K562 (cell line): ENCODE results near the gene ITPR1. TPM values are rescaled to one million over a fixed set of nuclear protein-coding genes. Genes with fewer than 3 reads are reported as not detected.

Source experiments
- ATAC-seq: fragments of 200-7000 bp; cut with Tn5 transposase; 3 replicates; pipeline ENCODE4 v1.9.1; 2020; ENCODE audit warnings: moderate library complexity
- BruUV-seq: library from RNA; stranded (reverse); fragments of 400-500 nt; replicated peaks from 2 replicates; lab custom pipeline; 2021; lab: Mats Ljungman, UMichigan
- CTCF ChIA-PET: fragments of 300-600 bp; formaldehyde crosslinking; extraction: SDS; loops from one replicate; lab custom pipeline; 2021; ENCODE audit warnings: low intra/inter-chr PET ratio; lab: Yijun Ruan, JAX
- POLR2A ChIA-PET: fragments of 300-600, 350-650 bp; sonication (Branson Sonifier 250); formaldehyde crosslinking; extraction: SDS; loops from one replicate; lab custom pipeline; 2021; ENCODE audit warnings: antibody characterized with exemption, inconsistent platforms; lab: Yijun Ruan, JAX
- DNase-seq, 4 experiments: peaks; one replicate each; pipeline versions ENCODE4 v3.0.0 to v3.0.0-alpha.2; 2011 to 2018; ENCODE audit warnings: low spot score in 3 of 4, mixed read lengths in 3 of 4; ENCODE audit errors: extremely low read depth in 1 of 4
- FAIRE-seq: peaks from 2 replicates; lab custom pipeline; 2011; peaks lifted over from hg19 to GRCh38; lab: Jason Lieb, UNC
- H2AFZ ChIP-seq: 2 replicates; pipeline ENCODE4 v1.6.0; 2011; ENCODE audit warnings: low read depth, low read length, control low read depth, inconsistent platforms
- H3K27ac ChIP-seq: fragments of 200-600 bp; 3 replicates; pipeline ENCODE4 v1.8.0; 2011; ENCODE audit warnings: low read depth, mild to moderate bottlenecking, control low read depth, inconsistent platforms, low read length, moderate library complexity, mixed read lengths; ENCODE audit errors: extremely low read depth
- H3K27me3 ChIP-seq, 2 experiments: fragments of 300-600 bp in 1 of 2; 2 replicates in 1 of 2; 3 replicates in 1 of 2; pipeline versions ENCODE4 v1.6.0 to v1.8.0; 2011; ENCODE audit warnings: inconsistent platforms in 2 of 2, low read length in 2 of 2, mild to moderate bottlenecking in 1 of 2, mixed read lengths in 1 of 2, moderate library complexity in 1 of 2; ENCODE audit not compliant: control insufficient read depth in 2 of 2, insufficient read depth in 2 of 2
- H3K36me3 ChIP-seq: fragments of 300-600 bp; 3 replicates; pipeline ENCODE4 v1.8.0; 2011; ENCODE audit warnings: mild to moderate bottlenecking, low read length, inconsistent platforms; ENCODE audit not compliant: control insufficient read depth, insufficient read depth
- H3K4me1 ChIP-seq, 2 experiments: fragments of 200-600 bp in 1 of 2; replicated peaks in 1 of 2; 2 replicates in 1 of 2; 3 replicates in 1 of 2; pipeline versions ENCODE4 v1.5.1 to v1.8.0; 2011; ENCODE audit warnings: inconsistent platforms in 2 of 2, low read length in 2 of 2, mild to moderate bottlenecking in 1 of 2, mixed read lengths in 1 of 2, moderate library complexity in 1 of 2; ENCODE audit not compliant: control insufficient read depth in 2 of 2, insufficient read depth in 2 of 2
- H3K4me2 ChIP-seq: 2 replicates; pipeline ENCODE4 v1.6.1; 2011; ENCODE audit warnings: low read length, control low read depth, inconsistent platforms, mixed read lengths; ENCODE audit not compliant: insufficient read depth
- H3K4me3 ChIP-seq: fragments of 200-600 bp; sonication (generic), shearing (Covaris generic); 2 replicates; pipeline ENCODE4 v1.5.1; 2016; ENCODE audit warnings: control low read depth, inconsistent platforms
- H3K79me2 ChIP-seq: fragments of 200-600 bp; 3 replicates; pipeline ENCODE4 v1.8.0; 2011; ENCODE audit warnings: low read length, inconsistent platforms; ENCODE audit not compliant: control insufficient read depth, insufficient read depth
- H3K9ac ChIP-seq, 2 experiments: 2 replicates each; pipeline versions ENCODE4 v1.6.0 to v1.6.1; 2011; ENCODE audit warnings: low read depth in 2 of 2, low read length in 2 of 2, control low read depth in 1 of 2, inconsistent platforms in 1 of 2, mild to moderate bottlenecking in 1 of 2, mixed read lengths in 1 of 2; ENCODE audit not compliant: insufficient read depth in 1 of 2
- H3K9me1 ChIP-seq: one replicate; pipeline ENCODE4 v1.6.0; 2011; ENCODE audit warnings: inconsistent platforms, mild to moderate bottlenecking, low read length, moderate library complexity; ENCODE audit not compliant: control insufficient read depth, insufficient read depth
- H3K9me3 ChIP-seq: replicated peaks from 2 replicates; pipeline ENCODE4 v1.5.1; 2011; ENCODE audit warnings: low read depth, low read length, inconsistent platforms; ENCODE audit not compliant: control insufficient read depth, insufficient read depth
- H4K20me1 ChIP-seq: replicated peaks from 2 replicates; pipeline ENCODE4 v1.6.1; 2011; ENCODE audit warnings: low read length, inconsistent platforms, mixed read lengths; ENCODE audit not compliant: control insufficient read depth, insufficient read depth
- CC2D1A ChIP-seq: fragments of 450-650 bp; IDR thresholded peaks from 2 replicates; pipeline ENCODE4 v1.6.1; 2017; ENCODE audit warnings: mild to moderate bottlenecking
- DNMT1 ChIP-seq: fragments of 450-650 bp; IDR thresholded peaks from 2 replicates; pipeline ENCODE4 v1.6.1; 2016; ENCODE audit warnings: antibody characterized with exemption, mild to moderate bottlenecking
- KHSRP ChIP-seq: fragments of 450-650 bp; IDR thresholded peaks from 2 replicates; pipeline ENCODE4 v1.6.1; 2017
- NELFE ChIP-seq: IDR thresholded peaks from 2 replicates; pipeline ENCODE4 v1.6.1; 2011; ENCODE audit warnings: mild to moderate bottlenecking; ENCODE audit not compliant: insufficient read depth, insufficient read length
- NR2C1 ChIP-seq, 2 experiments: fragments of 450-650 bp; IDR thresholded peaks; 2 replicates each; pipeline ENCODE4 v1.6.1; 2017; ENCODE audit warnings: mild to moderate bottlenecking in 2 of 2, antibody characterized with exemption in 1 of 2, inconsistent platforms in 1 of 2, missing compliant biosample characterization in 1 of 2, missing genetic modification characterization in 1 of 2
- POLR2A ChIP-seq: fragments of 450-650 bp; conservative IDR thresholded peaks from 2 replicates; pipeline ENCODE4 v1.6.1; 2016
- WGBS: fragments of 100-300 bp; shearing (Covaris generic); methylation state at CpG from one replicate; pipeline ENCODE4 v1.1.6; 2016; ENCODE audit warnings: low coverage, mixed read lengths; ENCODE audit not compliant: insufficient coverage; ENCODE audit errors: missing lambda C conversion rate; 5-methylcytosine and 5-hydroxymethylcytosine counted together
- in situ Hi-C: fragments of 300-500 bp; cut with MboI; formaldehyde crosslinking; loops from 4 replicates; pipeline ENCODE4 v1.15.0; 2018; ENCODE audit warnings: inconsistent platforms, mixed read lengths
- intact Hi-C: fragments of 100-400 bp; cut with micrococcal nuclease; formaldehyde crosslinking; loops from 2 replicates; pipeline ENCODE4 v1.14.2; 2022
- polyA plus RNA-seq, 8 experiments: library from polyadenylated mRNA; depleted of rRNA in 4 of 8; stranded (reverse) in 5 of 8; unstranded in 3 of 8; fragments of >200 nt; fragmentation: Nextera tagmentation in 2 of 8; fragmentation: Illumina TruSeq in 1 of 8; extraction: Ambion mirVana in 2 of 8; extraction: Trizol in 1 of 8; gene quantifications; 2 replicates each; pipeline versions ENCODE4 v1.2.1 to v1.2.3, GENCODE V29; 2011 to 2014; ENCODE audit warnings: inconsistent platforms in 1 of 8, missing spikeins in 1 of 8
- total RNA-seq, 7 experiments: library from RNA; depleted of rRNA in 6 of 7; stranded (reverse); fragments of >200 nt in 6 of 7; fragmentation: Illumina TruSeq in 2 of 7; extraction: Trizol in 2 of 7; gene quantifications; 2 replicates each; pipeline versions ENCODE4 v1.2.1 to v1.2.3, GENCODE V29; 2011 to 2021; ENCODE audit warnings: low replicate concordance in 1 of 7
- TF ChIP-seq, protein P1 (sequence below), 2 experiments: fragments of 450-650 bp; IDR thresholded peaks; 2 replicates each; pipeline ENCODE4 v1.6.1; 2016; ENCODE audit warnings: mild to moderate bottlenecking in 2 of 2, borderline replicate concordance in 1 of 2, low read depth in 1 of 2, moderate library complexity in 1 of 2
- TF ChIP-seq, protein P2 (sequence below): fragments of 200-800 bp; sonication (Bioruptor generic); IDR thresholded peaks from 2 replicates; pipeline ENCODE4 v1.6.1; 2017; ENCODE audit warnings: missing genetic modification characterization, missing compliant biosample characterization

The ITPR1 gene
- total and polyA plus RNA-seq, 9 of the 15 experiments (the other 6 are each of a cell fraction or from before 2014, with no cell fraction given), result 22.4 to 40.0 (median 27.4) TPM

DNA sequence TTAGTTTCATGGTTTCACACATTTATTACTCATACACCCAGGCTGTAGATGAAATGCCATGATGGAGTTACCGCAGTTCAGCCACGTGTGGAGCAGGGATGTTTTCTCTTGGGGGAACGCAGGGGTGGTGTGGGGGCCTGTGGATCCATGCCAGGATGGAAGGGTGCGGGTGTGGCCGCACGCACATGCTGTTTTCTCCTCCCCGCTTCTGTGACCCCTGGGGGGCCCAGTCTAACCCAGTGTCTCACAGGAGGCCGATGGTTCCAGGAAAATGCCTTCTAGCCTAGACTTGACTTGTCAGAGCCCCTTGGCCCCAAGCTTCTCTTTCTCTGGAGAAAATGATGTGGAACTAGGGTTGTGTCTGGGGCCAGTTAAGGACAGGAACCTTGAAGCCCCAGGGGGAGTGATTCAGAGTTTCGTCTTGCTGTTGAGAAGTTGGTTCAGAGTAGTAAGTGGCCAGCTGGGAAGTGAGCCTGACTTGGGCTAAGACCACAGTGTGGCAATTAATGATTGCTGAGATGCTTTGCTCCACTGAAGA, 245.7 kb downstream of the ITPR1 start (continued):
- no peak for TF ChIP-seq NR2C1 (IDR thresholded peaks at IDR 0.05)
- TF ChIP-seq NR2C1 (tag; IDR thresholded peaks at IDR 0.05), result peak; percentile 80
- TF ChIP-seq, all 486 proteins: peak for 58

DNA sequence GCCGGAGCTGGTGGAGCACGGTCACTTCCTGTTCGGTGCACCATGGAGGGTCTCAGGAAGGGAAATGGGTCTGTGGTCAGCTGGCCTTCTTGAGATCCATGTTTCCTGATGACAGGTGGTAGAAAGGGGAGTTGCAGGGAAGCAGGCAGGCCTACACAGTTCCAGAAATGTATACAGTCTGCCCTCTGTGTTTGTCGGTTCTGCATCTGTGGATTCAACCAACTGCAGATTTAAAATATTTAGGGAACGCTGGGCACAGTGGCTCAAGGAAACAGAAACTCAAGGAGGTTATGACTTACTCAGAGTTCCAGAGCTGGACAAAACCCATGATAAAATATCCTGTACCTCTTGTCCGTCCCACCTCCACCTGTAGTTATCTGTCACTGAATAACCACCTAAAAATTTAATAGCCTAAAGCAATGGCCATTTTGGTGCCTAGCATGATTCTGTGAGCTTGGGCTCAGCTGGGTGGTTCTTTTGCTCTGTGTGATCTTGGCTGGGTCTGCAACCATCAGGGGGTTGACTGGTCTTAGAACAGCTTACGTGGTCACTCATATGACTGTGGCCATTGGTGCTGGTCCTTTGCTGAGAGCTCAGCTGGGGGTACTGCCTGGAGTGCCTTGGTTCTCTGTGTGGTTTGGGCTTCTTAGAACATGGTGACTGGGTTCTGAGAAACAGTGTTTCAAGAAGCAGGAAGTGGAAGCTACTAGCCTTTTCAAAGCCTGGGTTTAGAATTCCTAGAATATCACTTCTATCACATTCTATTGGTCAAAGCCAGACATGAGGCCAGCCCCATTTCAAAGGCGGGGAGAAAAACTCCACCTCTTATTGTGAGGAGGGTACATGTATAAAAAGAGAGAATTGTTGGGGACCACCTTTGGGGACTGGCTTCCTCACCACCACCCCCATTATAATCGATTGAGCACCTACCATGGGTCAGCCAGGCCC, 246.4 kb downstream of the ITPR1 start:
- intact Hi-C loops (loop anchor here (1.0 to 5.0 kb wide), 5 partner anchors 17 to 239 kb away; no protein-coding TSS in a partner anchor), in situ Hi-C loops (no loop called here)
- FAIRE-seq (peak; percentile 95), ATAC-seq (peak; percentile 76), DNase-seq (peak; percentile 35 to 95 (median 64))
- no peaks in the 10 kb centered on the region for H3K27me3 ChIP-seq
- BruUV-seq, result TSS peak; percentile 89
- H3K36me3 ChIP-seq, result peaks cover 5% of the 10 kb centered on the region; the same call in 2 of the 3 replicates
- H3K4me1 ChIP-seq, result peaks cover 42 to 68% of the 10 kb centered on the region in 2 experiments
- peak overlapping the region; percentile 89 for H3K27ac ChIP-seq
- no peaks in the 10 kb centered on the region for H3K79me2 ChIP-seq
- peak overlapping the region; percentile 65 for H3K4me2 ChIP-seq
- POLR2A ChIA-PET, result interaction anchor here (0.6 to 2.2 kb wide), 12 partner anchors 9 to 327 kb away, joined by 3 to 8 read pairs (median 4); no protein-coding TSS in a partner anchor
- WGBS, result 23% methylated on average over 9 of the region's 9 CpGs
- H4K20me1 ChIP-seq, result no peaks in the 10 kb centered on the region
- H3K9me3 ChIP-seq, result no peaks in the 10 kb centered on the region
- no peaks in the 10 kb centered on the region for H3K9me1 ChIP-seq
- H2AFZ ChIP-seq, result peak overlapping the region; percentile 70
- peak overlapping the region; percentile 52 to 58; a peak in 3 of 4 replicates for H3K9ac ChIP-seq
- CTCF ChIA-PET, result no interaction called here
- no peak overlapping the region for H3K4me3 ChIP-seq
- TF ChIP-seq, protein P1, sequence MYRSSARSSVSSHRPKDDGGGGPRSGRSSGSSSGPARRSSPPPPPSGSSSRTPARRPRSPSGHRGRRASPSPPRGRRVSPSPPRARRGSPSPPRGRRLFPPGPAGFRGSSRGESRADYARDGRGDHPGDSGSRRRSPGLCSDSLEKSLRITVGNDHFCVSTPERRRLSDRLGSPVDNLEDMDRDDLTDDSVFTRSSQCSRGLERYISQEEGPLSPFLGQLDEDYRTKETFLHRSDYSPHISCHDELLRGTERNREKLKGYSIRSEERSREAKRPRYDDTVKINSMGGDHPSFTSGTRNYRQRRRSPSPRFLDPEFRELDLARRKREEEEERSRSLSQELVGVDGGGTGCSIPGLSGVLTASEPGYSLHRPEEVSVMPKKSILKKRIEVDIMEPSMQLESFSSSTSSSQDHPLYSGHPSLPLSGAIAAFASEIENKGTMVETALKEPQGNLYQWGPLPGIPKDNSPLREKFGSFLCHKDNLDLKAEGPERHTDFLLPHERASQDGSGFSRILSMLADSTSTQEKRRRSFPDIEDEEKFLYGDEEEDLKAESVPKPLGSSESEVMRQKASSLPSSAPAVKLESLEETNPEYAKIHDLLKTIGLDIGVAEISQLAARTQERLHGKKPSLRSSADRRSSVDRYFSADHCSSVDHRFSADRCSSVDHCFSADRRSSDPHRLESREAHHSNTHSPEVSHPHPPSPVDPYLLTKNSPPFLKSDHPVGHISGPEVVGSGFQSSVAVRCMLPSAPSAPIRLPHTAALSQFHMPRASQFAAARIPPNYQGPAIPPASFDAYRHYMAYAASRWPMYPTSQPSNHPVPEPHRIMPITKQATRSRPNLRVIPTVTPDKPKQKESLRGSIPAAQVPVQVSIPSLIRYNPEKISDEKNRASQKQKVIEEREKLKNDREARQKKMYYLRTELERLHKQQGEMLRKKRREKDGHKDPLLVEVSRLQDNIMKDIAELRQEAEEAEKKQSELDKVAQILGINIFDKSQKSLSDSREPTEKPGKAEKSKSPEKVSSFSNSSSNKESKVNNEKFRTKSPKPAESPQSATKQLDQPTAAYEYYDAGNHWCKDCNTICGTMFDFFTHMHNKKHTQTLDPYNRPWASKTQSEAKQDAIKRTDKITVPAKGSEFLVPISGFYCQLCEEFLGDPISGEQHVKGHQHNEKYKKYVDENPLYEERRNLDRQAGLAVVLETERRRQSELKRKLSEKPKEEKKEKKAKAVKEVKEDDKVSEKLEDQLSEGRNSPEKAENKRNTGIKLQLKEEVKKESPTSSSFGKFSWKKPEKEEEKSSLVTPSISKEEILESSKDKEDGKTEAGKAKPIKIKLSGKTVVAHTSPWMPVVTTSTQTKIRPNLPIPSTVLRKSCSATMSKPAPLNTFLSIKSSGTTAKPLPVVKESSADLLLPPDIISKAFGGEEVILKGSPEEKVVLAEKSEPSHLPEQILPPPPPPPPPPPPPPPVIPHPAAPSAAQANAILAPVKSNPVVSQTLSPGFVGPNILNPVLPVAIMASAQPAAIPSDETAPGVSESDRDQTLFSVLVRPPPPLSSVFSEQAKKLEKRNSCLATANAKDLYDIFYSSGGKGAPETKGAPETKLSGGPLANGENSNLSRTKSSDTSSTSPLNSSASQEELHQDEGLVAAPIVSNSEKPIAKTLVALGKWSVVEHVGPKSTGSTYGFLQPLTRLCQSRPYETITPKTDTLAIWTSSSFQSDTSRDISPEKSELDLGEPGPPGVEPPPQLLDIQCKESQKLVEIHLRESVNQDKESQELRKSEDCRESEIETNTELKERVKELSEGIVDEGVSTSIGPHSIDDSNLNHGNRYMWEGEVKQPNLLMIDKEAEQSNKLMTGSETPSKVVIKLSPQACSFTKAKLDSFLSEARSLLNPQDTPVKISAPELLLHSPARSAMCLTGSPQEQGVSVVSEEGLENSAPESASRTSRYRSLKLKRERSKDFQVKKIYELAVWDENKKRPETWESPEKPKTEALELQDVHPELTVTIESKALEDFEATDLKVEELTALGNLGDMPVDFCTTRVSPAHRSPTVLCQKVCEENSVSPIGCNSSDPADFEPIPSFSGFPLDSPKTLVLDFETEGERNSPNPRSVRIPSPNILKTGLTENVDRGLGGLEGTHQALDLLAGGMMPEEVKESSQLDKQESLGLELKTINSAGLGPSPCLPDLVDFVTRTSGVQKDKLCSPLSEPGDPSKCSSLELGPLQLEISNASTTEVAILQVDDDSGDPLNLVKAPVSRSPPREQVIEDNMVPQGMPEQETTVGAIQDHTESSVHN (IDR thresholded peaks at IDR 0.05; ENCODE audit: borderline replicate concordance in 1 of 2, low read depth in 1 of 2), result peak in 1 of 2 experiments; percentile 28; a peak in 1 of 4 replicates
- TF ChIP-seq CC2D1A (peak; percentile 100), POLR2A (peak; percentile 72), NELFE (no peak), KHSRP (no peak), DNMT1 (0 out of 2 replicates have a peak, but pooled peaks have one; percentile 25)
- TF ChIP-seq, protein P2, sequence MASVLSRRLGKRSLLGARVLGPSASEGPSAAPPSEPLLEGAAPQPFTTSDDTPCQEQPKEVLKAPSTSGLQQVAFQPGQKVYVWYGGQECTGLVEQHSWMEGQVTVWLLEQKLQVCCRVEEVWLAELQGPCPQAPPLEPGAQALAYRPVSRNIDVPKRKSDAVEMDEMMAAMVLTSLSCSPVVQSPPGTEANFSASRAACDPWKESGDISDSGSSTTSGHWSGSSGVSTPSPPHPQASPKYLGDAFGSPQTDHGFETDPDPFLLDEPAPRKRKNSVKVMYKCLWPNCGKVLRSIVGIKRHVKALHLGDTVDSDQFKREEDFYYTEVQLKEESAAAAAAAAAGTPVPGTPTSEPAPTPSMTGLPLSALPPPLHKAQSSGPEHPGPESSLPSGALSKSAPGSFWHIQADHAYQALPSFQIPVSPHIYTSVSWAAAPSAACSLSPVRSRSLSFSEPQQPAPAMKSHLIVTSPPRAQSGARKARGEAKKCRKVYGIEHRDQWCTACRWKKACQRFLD (CRISPR knock-in tag), result peak; percentile 59; the same call in 1 of the 2 replicates
